ENCODE data around the gene HGD. TPM values are rescaled to one million over a fixed set of nuclear protein-coding genes. Genes with fewer than 3 reads are reported as not detected.

HGD gene
- total RNA-seq, 1 experiment from 2014 or later: 0.33 TPM

- peaks cover 9% of the 10 kb centered on the region; the same call in 1 of the 2 replicates for H3K79me2 ChIP-seq (ENCODE audit: insufficient read depth, low read length)
- no peak within 1 kb of the TSS for H4K91ac ChIP-seq (ENCODE audit: insufficient read length, low read depth, low read length)
- H3K18ac ChIP-seq (ENCODE audit: insufficient read length, low read depth, low read length): peak within 1 kb of the TSS; percentile 87
- H2BK15ac ChIP-seq (ENCODE audit: low read depth, low read length): no peak within 1 kb of the TSS
- DNase-seq: peak; percentile 98
- H3K14ac ChIP-seq (ENCODE audit: insufficient read depth, low read length): peak within 1 kb of the TSS; percentile 94
- Mint-ChIP-seq H3K27ac (peak within 1 kb of the TSS; percentile 85 to 99 (median 98)), H3K36me3 (ENCODE audit: insufficient read depth in 1 of 3, low read depth in 3 of 3) (peaks cover 2 to 9% (median 9%) of the 10 kb centered on the region in 3 experiments), H3K9me3 (no peaks in the 10 kb centered on the region), H3K4me3 (peak within 1 kb of the TSS; percentile 88 to 91), H3K27me3 (ENCODE audit: low read depth) (no peaks in the 10 kb centered on the region; the same call in 1 of the 2 replicates), H3K4me1 (peaks cover 7 to 8% of the 10 kb centered on the region in 2 experiments)
- H2AK5ac ChIP-seq (ENCODE audit: insufficient read length, low read length): no peak within 1 kb of the TSS
- no peak within 1 kb of the TSS for H2BK12ac ChIP-seq (ENCODE audit: insufficient read length, low read depth, low read length)
- no peak within 1 kb of the TSS for H2BK5ac ChIP-seq (ENCODE audit: insufficient read length, low read length)
- no peak within 1 kb of the TSS for H3T11ph ChIP-seq (ENCODE audit: low read length)
- no peak within 1 kb of the TSS for H2BK20ac ChIP-seq (ENCODE audit: low read depth, low read length, poor library complexity, severe bottlenecking)
- no peak for TF ChIP-seq CTCF (conservative IDR thresholded peaks at IDR 0.05)
- peak within 1 kb of the TSS; percentile 86 for H3K9ac ChIP-seq (ENCODE audit: extremely low read depth, insufficient read length, low read length)
- WGBS (ENCODE audit: extremely low coverage, insufficient read length, low lambda C conversion rate): no CpG with 5 or more reads among the region's 53 CpGs
- no peaks in the 10 kb centered on the region for H3K27me3 ChIP-seq (ENCODE audit: insufficient read depth, low read length)
- no peak within 1 kb of the TSS for H3K56ac ChIP-seq (ENCODE audit: insufficient read length, low read depth, low read length)
- no peak within 1 kb of the TSS for H2BK120ac ChIP-seq (ENCODE audit: low read depth, low read length, poor library complexity, severe bottlenecking)
- H3K27ac ChIP-seq (ENCODE audit: insufficient read length, low read depth, low read length): peak within 1 kb of the TSS; percentile 11
- H3K79me1 ChIP-seq (ENCODE audit: insufficient read depth, low read depth, low read length, poor library complexity, severe bottlenecking): no peaks in the 10 kb centered on the region
- H3K23me2 ChIP-seq (ENCODE audit: insufficient read length, low read depth, low read length, poor library complexity, severe bottlenecking): no peaks in the 10 kb centered on the region
- H3K4me1 ChIP-seq (ENCODE audit: insufficient read depth, low read length): no peaks in the 10 kb centered on the region
- H3K23ac ChIP-seq (ENCODE audit: insufficient read length, low read depth, low read length): no peak within 1 kb of the TSS
- H3K9me3 ChIP-seq (ENCODE audit: control insufficient read depth, low read depth, low read length): no peaks in the 10 kb centered on the region
- H4K5ac ChIP-seq (ENCODE audit: insufficient read length, low read depth, low read length): no peak within 1 kb of the TSS
- H3K4ac ChIP-seq (ENCODE audit: low read depth, low read length): no peak within 1 kb of the TSS; the same call in 1 of the 2 replicates
- H2AFZ ChIP-seq (ENCODE audit: low read length): peak within 1 kb of the TSS; percentile 79
- H4K8ac ChIP-seq (replicated peaks; ENCODE audit: insufficient read length, low read depth, low read length): no peak within 1 kb of the TSS
- H3K4me2 ChIP-seq (ENCODE audit: insufficient read depth, insufficient read length, low read length): peak within 1 kb of the TSS; percentile 42
- H4K20me1 ChIP-seq (ENCODE audit: control insufficient read depth, insufficient read depth, insufficient read length): no peaks in the 10 kb centered on the region
Observed at GRCh38 chr3:120596116-120596852, 85.8 kb downstream of the HGD start, which contains the start of gene NDUFB4. Gene NDUFB4, plus strand, starts transcription at chr3:120596336. Its CDS starts 24 bp downstream, at chr3:120596360.
